Stimulated activated CD4-positive, alpha-beta T cell treated with anti-CD3 and anti-CD28 coated beads, Interleukin-1b, Interleukin-23, amount 100 ng/mL, for 48 hours (primary cell): Measurements from ENCODE around the gene COLEC11.

Source experiments
- DNase-seq: peaks from one replicate; pipeline ENCODE4 v3.0.0-alpha.2; 2020

Gene COLEC11

DNA sequence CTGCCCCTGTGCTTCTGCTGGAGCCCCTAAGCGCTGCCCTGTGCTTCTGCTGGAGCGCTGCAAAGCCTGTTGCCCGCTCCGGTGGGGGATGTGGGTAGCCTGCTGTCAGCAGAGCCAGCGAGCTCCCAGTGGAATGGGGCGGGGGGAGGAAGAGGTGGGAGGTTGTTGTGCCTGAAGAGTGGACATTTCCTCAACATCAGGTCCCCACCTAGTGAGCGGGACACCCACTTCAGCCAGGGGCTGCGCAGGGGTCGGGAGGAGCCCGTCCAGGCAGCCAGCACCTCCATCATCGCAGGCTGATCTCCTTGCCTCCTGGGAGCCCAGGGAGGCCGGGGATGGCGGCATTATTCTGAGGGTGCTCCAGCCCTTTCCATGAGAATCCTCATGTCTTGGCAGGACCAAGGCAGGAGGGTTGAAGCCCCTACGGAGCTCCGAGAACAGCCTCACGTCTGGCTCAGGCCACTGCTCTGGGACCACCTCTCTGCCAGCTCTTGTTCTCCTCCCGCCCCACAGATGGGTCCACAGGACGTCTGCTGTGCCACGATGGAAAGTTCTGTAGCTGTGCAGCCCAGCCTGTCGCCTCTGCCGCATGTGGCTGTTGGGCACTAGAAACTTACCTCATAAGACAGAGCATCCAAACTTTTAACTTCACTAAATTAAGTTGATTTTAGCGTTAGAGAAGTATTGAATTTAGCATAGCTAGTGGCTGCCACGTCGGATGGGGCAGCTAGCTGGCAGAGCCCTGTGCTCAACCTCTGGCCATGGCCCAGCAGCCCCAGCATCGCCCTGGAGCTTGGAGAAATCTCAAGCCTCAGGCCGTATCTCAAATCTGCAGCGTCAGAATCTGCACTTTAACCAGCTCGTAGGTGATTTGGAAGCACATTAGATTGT is 61.2 kb downstream of the COLEC11 start:
- no peak for DNase-seq

DNA sequence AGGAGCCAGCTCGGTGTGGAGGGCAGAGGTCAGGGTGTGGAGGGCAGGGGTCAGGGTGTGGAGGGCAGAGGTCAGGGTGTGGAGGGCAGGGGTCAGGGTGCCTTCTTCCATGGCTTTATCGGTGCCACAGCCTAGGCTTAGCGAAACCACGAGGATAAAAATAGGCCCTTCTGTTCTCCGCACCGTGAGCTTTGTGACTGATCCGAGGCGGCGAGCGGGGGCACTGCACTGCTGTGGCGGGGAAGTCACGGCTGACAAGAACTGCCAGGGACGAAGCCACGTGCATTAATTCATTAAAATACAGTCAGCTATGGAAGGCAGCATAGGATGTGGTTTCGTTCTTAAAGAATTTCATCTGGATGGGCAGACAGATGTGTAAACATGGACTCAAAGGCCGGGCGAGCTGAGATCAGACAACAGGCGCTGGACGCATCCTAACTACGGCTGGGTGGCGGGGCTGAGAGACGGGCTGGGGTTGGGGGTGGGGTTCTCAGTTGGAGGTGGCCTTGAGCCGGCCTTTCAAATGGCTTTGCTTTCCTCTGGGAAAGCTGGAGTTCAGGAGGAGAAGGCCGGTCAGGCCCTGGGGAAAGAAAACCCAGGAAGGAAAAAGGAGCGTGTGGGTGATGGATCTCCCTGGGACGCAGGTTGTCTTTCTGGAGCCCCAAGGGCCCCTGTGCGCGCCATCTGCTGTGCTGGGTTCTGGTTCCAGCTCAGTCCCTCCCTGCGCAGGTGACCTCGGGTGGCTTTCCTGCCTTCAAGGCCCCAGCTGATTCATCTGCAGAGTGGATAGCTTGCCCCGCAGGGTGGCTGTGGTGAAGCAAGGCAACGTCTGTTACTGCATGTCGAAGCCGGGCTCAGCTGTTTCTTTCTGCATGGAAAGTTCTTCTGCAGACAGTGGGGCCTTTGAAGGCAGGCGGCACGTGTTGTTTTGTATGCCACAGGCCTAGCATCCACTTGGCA is 62.1 kb downstream of the COLEC11 start:
- DNase-seq, result no peak

DNA sequence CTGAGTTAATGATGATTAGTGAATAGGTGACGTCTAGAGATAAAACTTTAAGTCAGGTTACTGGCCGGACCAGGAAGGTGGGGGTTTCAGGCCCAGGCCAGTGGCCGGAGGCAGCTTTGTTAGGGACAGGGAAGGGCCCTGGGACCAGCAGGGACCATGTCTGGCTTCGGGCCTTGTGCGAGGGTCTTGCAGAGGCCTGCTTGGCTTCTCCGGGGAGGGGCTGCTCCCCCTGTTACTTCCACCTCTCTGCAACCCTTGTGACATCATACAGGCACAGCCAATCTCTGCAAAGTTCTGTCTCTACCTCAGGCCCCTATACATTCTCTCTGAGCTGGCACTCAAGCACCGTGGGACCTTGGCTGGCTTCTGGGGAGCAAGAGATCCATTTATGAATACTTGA is 63.0 kb downstream of the COLEC11 start, which contains the start of gene ALLC:
Gene ALLC, plus strand, starts transcription at position 320 of the 400 bp plus-strand sequence. CDS start 12,958 bp downstream, outside the sequence.
- no peak for DNase-seq

DNA sequence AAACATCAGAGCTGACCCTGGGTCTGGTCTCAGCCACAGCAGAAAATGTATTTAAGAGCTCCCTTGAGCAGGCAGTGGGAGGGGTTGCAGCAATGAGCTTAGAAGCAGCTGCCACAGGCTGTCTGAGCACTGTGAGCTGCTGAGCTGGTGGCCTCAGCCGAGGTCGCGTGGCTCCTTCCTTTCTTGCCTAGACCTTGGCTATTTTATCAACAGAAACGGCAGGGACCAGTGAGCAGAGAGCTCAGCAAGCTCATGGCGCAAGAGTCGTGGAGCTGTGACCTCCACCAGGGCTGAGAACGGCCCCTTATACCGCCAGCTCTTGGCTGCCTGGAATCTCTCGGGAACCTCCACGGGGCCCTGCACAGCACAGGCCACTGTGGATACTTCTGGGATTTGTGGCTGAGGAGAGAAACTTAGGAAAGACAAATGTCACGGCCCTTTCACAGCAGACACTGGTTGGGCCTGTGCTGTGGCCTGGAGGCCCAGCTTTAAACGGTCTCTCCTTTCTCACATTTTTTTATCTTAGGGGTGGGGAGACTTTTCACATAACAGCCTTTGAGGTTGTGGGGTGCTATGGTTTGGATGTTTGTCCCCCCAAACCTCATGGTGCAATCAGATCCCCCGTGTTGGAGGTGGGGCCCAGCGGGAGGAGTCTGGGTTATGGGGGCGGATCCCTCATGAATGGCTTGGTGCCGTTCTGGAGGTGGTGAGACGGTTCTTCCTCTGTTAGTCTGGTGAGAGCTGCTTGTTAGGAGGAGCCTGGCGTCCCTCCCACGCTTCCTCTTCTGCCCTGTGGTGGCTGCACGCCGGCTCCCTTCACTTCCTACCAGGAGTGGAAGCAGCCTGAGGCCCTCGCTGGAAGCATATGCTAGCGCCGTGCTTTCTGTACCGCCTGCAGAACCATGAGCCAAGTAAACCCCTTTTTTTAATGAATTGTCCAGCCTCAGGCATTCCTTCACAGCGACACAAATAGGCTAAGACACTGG is 64.8 kb downstream of the COLEC11 start:
- DNase-seq, result no peak

DNA sequence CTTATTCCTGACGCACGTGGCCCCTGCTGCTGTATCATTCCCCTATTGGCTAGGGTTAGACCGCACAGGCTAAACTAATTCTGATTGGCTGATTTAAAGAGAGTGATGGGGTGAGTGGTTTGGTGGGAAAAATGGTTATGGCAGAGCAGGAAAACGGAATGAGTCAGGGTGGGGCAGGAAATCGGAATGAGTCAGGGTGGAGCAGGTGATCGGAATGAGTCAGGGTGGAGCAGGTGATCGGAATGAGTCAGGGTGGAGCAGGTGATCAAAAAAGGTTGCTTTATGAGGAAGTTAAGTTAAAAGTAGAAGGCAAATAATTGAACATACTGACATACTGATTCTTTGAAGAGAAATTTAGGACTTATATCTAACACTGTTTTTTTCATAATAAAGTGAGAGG is 65.7 kb downstream of the COLEC11 start:
- peak; percentile 34 for DNase-seq

DNA sequence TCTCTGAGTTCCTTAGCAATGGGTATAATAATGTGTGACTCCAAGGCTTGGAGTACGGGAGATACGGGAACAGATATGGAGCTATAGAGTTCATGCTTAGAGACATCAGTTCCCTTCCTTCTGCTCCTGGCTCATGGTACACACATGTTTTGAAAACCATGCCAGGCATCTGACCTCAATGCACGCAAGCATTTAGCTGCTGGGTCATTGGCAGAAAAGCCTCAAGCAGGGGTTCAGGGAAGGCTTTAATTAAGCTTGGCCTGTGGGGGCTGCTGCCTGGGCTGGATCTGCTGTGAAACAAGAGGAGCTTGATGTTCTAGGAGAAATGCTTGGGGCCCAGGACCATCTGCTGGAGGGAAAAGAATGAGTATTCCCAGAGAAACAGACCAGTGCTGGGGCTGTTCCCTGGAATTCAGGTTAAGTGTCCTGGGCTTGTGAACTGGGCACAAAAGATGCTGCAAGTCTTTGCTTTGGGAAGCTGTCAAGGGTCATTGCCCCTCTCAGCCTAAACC is 66.3 kb downstream of the COLEC11 start:
- DNase-seq, result no peak

DNA sequence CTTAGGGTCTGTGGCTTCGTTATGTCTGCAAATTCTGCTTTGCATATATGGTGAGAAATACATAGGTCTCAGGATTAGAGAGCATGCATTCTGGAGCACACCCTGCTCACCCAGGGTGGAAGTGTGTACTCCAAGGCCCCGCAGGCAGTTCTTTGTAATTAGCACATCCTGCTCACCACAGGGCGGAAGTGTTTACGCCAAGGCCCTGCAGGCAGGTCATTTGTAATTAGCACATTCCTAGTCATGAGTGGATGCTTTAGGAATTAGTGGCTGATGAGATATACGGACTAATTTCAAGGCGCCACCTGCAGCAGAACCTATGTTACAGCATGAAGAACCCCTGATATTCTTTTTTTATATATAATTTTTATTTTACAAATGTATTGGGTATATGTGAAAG is 67.3 kb downstream of the COLEC11 start:
- no peak for DNase-seq

DNA sequence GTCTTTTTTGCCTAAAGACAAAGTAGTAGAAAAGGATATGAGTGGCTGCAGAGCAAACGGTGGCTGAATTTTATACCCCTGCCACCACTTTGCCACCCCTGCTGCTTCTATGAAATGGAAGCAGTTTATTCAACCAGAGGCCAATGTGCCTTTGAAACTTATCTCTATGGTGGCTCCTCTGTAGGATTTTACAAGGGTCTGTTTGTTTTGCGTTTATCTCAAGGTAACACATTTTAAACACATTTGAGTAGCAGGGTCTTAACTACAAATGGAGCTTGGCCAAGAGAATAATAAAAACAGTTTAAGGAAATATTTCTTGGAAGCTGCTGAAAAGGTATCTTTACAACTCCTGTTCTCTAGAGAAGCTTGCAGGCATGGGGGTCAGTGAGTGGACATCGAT is 69.2 kb downstream of the COLEC11 start:
- no peak for DNase-seq

DNA sequence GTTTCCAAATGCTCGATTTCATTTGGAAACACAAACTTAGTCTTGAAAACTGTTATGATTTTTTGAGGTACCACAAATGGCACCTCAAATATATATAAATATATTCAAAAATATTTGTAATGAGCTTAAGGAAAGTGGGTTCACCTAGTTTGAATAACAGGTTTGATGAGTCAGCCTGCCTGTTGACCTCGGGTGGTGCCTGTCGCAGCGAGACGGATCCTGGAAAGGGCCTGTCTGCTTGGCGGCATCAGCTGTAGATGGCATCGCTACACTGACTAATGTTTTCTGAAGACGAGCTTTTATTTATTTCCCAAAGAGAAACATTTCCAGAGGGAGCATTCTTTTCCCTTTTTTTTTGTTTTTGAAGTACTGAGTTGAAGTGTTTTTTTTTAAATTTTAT is 70.0 kb downstream of the COLEC11 start:
- no peak for DNase-seq

DNA sequence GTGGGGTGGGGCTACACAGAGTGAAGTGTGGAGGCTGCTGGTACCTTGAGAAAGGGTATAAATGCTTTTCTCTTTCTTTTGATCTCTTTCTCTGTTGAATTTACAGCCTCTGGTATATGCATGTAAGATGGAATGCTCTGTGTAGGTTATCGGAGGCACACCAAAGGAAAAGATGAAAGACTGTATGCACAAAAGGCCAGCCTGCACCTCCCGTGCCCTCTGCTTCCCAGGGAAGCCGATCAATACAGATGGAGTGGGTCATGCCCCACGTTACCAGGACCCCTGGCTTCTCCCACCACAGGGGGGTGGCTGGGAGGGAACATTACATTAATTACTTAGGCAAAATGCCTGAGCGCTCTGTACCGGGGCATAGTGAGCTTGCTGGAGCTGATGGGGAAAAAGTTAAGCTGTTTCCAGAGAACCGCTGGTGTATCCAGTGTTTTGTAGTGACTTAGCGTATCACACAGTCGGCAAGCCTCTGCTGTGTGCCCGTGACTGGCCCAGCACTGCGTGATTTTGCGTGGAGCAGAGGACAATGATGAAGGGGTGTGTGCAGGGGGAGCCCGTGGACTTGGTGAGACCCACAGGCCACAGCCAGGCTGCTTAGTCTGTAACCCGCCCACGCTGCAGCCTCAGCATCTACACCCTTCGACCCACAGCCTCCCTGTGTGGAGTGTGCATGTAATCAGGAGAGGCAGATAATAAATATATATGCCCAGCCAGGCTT is 71.1 kb downstream of the COLEC11 start:
- DNase-seq, result no peak

DNA sequence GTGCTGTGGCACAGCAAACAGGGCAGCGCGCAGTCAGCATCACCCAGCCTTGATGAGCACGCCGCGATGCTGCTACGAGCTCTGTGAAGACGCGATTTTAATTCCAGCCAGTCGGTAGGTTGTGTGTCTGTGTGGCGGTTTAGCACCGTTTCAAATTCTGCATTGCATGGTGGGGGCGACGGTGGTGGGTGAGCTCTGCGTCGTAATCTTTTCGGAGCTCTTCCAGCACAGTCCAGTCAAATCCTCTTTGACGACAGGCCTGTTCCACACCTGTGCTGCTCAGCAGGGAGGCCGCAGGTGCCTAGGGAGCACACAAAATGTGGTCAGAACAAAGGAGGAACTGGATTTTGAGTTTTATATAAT is 71.7 kb downstream of the COLEC11 start:
- no peak for DNase-seq

DNA sequence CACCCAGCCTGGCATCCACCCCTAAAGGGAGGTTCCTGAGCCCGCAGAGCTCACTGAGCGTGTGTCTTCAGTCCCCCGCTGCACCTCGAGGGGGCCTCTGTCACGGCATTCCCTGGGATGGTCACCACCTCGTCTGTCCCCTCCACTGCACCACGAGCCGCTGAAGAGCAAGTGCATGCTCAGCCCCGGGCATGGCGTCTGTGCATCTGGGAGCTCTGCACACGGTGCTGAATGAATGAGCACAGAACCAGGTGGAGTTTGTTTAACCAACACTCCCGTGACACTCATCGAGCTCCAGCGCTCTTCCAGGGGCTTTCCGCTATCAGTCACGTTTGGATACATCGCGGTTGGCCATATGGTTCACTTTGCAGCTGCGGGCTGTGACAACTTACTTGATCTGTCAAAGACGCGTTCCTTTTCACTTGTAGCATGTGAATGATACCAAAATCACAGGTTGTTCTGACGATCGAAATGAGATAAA is 72.3 kb downstream of the COLEC11 start:
- no peak for DNase-seq

DNA sequence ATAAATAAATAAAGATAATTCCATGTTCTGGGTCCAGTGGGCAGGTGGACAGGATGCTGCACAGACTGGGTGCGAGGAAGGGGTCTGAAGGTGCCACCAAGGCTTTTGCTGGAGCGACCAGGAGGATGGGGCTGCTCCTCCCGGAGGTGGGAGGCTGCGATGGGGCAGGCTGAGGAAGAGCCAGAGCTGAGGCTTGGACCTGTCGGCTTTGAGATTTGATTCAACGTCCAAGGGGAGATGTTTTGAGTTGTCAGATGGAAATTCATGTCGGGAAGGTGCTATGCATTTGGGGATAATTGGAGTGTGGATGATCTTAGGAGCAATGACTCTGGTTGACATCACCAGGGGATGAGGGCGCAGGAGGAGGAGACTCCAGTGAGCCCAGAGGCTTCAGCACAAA is 74.7 kb downstream of the COLEC11 start:
- DNase-seq, result no peak

DNA sequence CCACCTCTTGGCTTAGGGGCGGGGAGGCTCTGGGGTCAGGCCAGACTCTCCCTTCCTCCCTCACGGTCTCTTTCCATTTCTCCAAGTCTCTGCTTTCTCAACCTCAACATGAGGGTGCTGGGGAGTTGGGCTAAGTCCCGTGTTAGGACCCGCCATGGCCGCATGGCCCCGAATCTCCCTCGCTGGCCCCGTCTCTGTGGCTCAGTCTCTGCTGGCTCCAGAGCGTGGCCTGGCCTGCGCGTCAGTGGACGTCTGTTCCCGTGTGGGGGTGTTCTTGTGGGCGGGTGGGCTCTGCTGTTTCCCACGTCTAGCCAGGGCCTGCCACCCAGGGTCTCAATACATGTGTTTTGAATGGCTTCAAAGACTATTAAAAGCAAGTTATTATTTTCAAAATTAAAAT is 75.5 kb downstream of the COLEC11 start:
- no peak for DNase-seq

DNA sequence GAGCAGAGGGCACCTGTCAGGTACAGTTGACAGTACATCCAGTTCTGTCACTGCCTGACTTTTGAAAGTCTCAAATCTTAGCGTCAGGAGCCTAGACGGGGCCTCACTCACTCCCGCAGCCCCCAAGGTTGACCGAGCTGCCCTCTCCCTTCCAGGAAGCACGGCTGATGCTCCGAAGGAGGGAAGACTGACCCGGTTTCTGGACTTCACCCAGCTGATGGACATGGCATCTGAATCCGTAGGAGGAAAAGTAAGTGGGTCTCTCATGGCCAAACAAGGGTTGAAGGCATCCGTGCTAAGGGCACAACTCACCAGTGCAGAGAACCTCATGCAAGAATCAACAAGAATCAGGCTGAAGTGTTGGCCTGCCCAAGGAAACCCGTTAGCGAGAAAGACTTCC is 76.0 kb downstream of the COLEC11 start:
- no peak for DNase-seq

DNA sequence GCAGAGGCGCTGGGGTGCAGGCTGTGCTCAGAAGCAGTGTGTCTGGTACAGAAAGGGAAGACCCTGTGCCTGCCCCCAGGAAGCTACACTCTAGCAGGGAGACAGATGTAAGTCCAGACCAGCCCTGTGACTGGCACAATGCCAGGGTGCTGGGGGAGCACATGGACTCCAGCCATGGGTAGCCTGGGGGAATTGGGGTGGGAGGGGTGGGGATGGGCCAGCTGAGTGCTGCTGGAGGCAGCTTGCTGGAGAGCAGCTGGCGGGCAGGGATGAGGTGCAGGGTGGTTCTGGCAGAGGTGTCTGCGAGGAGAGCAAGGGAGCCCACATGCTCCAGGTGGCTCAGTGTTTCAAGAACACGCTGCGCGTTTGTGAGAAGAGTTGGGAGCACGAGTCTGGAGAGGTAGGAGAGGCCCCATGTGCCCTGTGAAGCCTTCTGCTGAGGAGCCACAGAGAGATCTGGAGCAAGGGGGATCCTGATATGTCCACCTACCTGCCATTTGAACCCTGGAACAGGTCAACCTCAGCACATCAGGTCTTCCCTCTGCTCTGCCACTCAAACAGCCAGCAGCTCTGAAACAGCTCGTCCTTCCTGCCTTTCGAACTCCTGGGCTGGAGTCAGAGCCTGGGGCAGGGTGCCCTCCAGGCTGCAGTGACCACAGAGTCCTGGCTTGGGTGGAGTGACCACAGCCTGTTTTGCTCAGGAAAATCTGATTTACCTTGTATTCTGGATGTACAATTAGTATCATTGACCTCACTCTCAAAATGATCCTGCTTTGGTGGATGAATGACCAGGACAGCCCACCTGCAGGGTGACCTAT is 78.2 kb downstream of the COLEC11 start:
- DNase-seq, result no peak

DNA sequence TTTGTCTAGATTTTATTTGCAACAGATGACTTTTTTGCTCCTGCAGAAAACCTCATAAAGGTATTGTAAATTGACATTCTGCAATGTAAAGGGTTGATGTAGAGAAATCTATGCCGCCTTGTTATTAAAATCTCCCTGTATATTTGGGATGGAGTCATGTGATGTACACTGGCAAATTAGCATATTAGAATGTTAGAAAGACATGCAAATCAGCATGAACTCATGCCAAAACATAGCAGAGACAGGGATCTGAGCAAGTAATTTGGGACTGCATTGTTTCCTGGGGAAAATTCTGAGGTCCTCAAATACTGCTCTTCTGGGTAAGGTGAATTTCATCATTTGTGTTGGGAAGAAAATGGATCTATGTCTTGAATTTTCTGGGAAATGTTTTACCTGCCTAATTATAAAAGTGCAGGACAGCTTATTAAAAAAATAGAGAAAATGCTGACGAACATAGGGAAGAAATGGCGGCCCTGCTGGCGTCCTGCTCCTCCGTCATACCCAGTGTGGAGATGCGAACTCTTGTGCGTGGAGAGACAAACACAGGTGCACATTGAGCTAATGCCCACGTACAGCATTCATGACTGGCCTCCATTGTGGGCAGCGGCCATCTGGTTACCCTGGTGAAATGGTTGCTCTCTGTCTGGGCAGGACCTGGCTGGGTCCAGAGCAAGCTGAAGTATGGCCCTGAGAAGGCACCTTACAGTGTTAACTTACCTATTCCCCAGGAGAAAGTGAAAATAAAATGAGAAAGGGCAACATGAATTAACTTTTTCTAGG is 79.3 kb downstream of the COLEC11 start:
- DNase-seq, result no peak

DNA sequence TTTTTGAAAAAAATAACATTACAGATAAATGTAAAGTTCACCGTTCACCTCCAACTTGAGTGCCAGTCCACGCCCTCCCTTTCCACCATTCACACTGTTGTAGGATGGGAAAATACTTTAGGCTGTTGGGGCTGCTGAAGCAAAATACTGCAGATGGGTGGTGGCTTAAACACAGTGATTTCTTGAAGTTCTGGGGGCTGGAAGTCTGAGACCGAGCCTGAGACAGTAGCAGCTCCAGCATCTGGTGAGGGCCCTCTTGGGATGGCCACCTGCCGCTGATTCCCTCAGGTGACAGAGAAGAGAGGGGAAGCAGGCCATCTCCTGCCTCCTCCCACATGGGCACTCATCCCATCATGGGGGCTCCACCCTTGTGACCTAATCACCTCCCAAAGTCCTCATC is 80.8 kb downstream of the COLEC11 start:
- DNase-seq, result no peak

DNA sequence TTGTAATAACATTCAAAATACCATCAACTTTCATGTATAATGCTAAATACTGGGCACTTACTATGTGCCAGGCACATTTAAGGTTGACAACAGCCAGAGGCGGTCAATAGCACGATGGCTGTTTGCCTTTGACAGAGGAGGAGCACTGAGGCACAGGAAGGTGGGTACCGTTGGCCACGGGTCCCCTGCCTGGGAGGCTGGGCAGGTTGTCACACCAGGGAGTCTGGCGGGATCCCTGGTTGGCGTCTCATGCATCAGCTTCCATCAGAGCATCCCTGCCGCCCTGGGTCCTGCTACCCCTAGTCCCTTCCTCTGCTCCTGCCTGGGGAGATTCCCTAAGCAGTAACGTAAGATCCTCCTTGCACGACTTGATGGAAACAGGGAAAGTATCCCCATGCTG is 82.5 kb downstream of the COLEC11 start:
- no peak for DNase-seq

DNA sequence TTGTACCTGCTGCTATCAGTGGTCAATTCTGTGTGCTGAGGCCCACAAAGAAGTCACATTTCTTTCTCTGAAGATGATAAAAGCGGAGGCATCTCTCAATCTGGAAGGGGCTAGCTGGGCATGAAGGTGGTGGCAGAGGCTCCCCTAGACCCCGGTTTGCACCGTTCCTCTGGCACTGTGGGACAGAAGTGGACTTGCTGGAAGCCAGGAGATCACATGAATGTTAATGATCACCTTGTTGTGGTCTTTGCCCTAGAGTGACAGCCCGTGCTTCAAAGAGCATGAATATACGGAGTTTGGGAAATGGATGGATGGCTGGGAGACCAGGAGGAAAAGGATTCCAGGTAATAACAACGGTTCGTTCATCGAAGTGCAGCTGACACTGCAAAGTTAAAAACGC is 83.3 kb downstream of the COLEC11 start:
- no peak for DNase-seq
